ENCODE measurements around the gene ADD2.

The ADD2 gene

DNA sequence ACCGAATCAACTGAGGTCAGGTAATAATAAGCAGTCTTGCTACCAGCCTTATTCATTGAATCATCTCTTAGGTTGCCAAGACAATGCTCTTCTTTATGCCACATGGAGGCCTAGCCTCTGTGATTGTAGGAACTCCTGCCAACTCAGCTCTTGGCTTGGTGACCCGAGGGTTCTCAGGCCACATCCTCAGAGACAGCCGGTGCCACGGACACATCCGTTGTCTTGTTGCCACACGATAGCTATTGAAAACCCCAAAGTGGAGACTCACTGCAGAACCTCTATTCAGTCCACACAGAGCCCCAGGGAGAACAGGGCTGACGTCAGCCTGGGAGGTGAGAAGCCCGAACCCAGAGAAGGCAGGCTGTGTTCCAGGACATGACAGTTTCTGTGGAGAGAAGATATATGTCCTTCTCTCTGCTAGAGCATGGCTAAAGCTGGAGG, 160.9 kb downstream of the ADD2 start:
- DNase-seq (ENCODE audit: low read depth in 1 of 2, low spot score in 1 of 2): no peak
